G401.6 (cell line): ENCODE data around the gene ARHGEF7.

Experiments
- FAIRE-seq: peaks from 2 replicates; lab custom pipeline; 2012; peaks lifted over from hg19 to GRCh38; lab: Jason Lieb, UNC

Gene ARHGEF7

GRCh38 chr13:111280226-111280625 lies 165.1 kb downstream of the ARHGEF7 start:
- FAIRE-seq: no peak

- FAIRE-seq: peak; percentile 50
These were observed 165.8 kb downstream of the ARHGEF7 start for GRCh38 chr13:111280681-111281585.

GRCh38 chr13:111281751-111282311 lies 166.7 kb downstream of the ARHGEF7 start:
- no peak for FAIRE-seq

- FAIRE-seq: no peak
These were observed 167.3 kb downstream of the ARHGEF7 start for GRCh38 chr13:111282425-111282824.

GRCh38 chr13:111282997-111283396 lies 167.9 kb downstream of the ARHGEF7 start:
- FAIRE-seq: no peak

- no peak for FAIRE-seq
These were observed 168.3 kb downstream of the ARHGEF7 start for GRCh38 chr13:111283457-111283856.

- no peak for FAIRE-seq
These were observed 168.9 kb downstream of the ARHGEF7 start for GRCh38 chr13:111283991-111284390.

- FAIRE-seq: no peak
These were observed 169.5 kb downstream of the ARHGEF7 start for GRCh38 chr13:111284565-111284964.

GRCh38 chr13:111286162-111286561 lies 171.1 kb downstream of the ARHGEF7 start:
- FAIRE-seq: no peak

- no peak for FAIRE-seq
These were observed 171.6 kb downstream of the ARHGEF7 start for GRCh38 chr13:111286749-111287148.

- no peak for FAIRE-seq
These were observed 172.1 kb downstream of the ARHGEF7 start for GRCh38 chr13:111287201-111287600.

- no peak for FAIRE-seq
These were observed 173.2 kb downstream of the ARHGEF7 start for GRCh38 chr13:111288276-111288675.

- no peak for FAIRE-seq
These were observed 174.1 kb downstream of the ARHGEF7 start for GRCh38 chr13:111289251-111289650.

- no peak for FAIRE-seq
These were observed 176.8 kb downstream of the ARHGEF7 start for GRCh38 chr13:111291908-111292307.

GRCh38 chr13:111292710-111293485 lies 177.8 kb downstream of the ARHGEF7 start:
- FAIRE-seq: no peak

- FAIRE-seq: no peak
These were observed 180.8 kb downstream of the ARHGEF7 start for GRCh38 chr13:111295886-111296285.

GRCh38 chr13:111296417-111296816 lies 181.3 kb downstream of the ARHGEF7 start:
- FAIRE-seq: no peak

- FAIRE-seq: no peak
These were observed 183.3 kb downstream of the ARHGEF7 start for GRCh38 chr13:111298214-111298975.

- FAIRE-seq: no peak
These were observed 187.1 kb downstream of the ARHGEF7 start for GRCh38 chr13:111302045-111302726.

GRCh38 chr13:111303559-111303958 lies 188.4 kb downstream of the ARHGEF7 start:
- no peak for FAIRE-seq

GRCh38 chr13:111304041-111304544 lies 189.0 kb downstream of the ARHGEF7 start:
- no peak for FAIRE-seq
